A673 (cell line): ENCODE measurements around the gene SLC16A9. TPM values are rescaled to one million over a fixed set of nuclear protein-coding genes. Genes with fewer than 3 reads are reported as not detected.
"Not testable (repeated sequence)": the region's sequence is repeated elsewhere in the genome, so short reads cannot be mapped to it uniquely, and the experiment has no call there.

Experiments
- BruUV-seq: library from RNA; stranded (reverse); fragments of 400-500 nt; replicated peaks from 2 replicates; lab custom pipeline; 2021; lab: Mats Ljungman, UMichigan
- CTCF ChIA-PET: fragments of 300-600 bp; sonication (Branson Sonifier 250); formaldehyde crosslinking; loops from one replicate; lab custom pipeline; 2022; ENCODE audit warnings: antibody characterized with exemption; lab: Charles Lee
- POLR2A ChIA-PET: fragments of 300-600 bp; sonication (Branson Sonifier 250); formaldehyde crosslinking; loops from one replicate; lab custom pipeline; 2022; ENCODE audit warnings: antibody characterized with exemption; ENCODE audit not compliant: low non-redundant PET; lab: Charles Lee
- DNase-seq: peaks from one replicate; pipeline ENCODE4 v3.0.0-alpha.2; 2015; ENCODE audit warnings: low spot score
- H3K27ac ChIP-seq: fragments of 200-600 bp; sonication (generic); 2 replicates; pipeline ENCODE4 v1.5.1; 2016; ENCODE audit warnings: mixed run types, low read depth, mild to moderate bottlenecking, mixed read lengths, antibody characterized with exemption, low read length; ENCODE audit not compliant: poor library complexity, severe bottlenecking
- H3K27me3 ChIP-seq: fragments of 200-600 bp; sonication (generic); replicated peaks from 2 replicates; pipeline ENCODE4 v1.6.1; 2017; ENCODE audit warnings: mixed run types, low read depth, mild to moderate bottlenecking, mixed read lengths, antibody characterized with exemption, low read length; ENCODE audit not compliant: insufficient read depth, poor library complexity
- H3K36me3 ChIP-seq: fragments of 200-600 bp; sonication (generic); 2 replicates; pipeline ENCODE4 v1.6.1; 2016; ENCODE audit warnings: mixed run types, mild to moderate bottlenecking, mixed read lengths, antibody characterized with exemption, low read length; ENCODE audit not compliant: insufficient read depth, poor library complexity, severe bottlenecking
- H3K4me1 ChIP-seq: fragments of 200-600 bp; sonication (generic); 2 replicates; pipeline ENCODE4 v1.6.1; 2017; ENCODE audit warnings: mixed run types, mild to moderate bottlenecking, mixed read lengths, antibody characterized with exemption, low read length; ENCODE audit not compliant: insufficient read depth, poor library complexity, severe bottlenecking
- H3K4me3 ChIP-seq: fragments of 200-600 bp; sonication (generic); 2 replicates; pipeline ENCODE4 v1.5.1; 2016; ENCODE audit warnings: low read depth, mixed run types, mild to moderate bottlenecking, mixed read lengths, low read length; ENCODE audit not compliant: poor library complexity, severe bottlenecking
- H3K9me3 ChIP-seq: fragments of 200-600 bp; sonication (generic); 2 replicates; pipeline ENCODE4 v1.6.1; 2016; ENCODE audit warnings: mixed run types, low read depth, mild to moderate bottlenecking, mixed read lengths, antibody characterized with exemption, low read length; ENCODE audit not compliant: poor library complexity, severe bottlenecking
- CTCF ChIP-seq: fragments of 300-800, 200-600 bp; sonication (generic); conservative IDR thresholded peaks from 2 replicates; pipeline ENCODE4 v1.5.1; 2017; ENCODE audit warnings: low read depth, mild to moderate bottlenecking, antibody characterized with exemption, low read length, moderate library complexity, mixed read lengths
- EZH2 ChIP-seq: fragments of 200-600 bp; sonication (generic); IDR thresholded peaks from 2 replicates; pipeline ENCODE4 v1.6.1; 2017; ENCODE audit warnings: borderline replicate concordance, low read depth, mild to moderate bottlenecking, mixed read lengths, antibody characterized with exemption, low read length; ENCODE audit not compliant: poor library complexity, severe bottlenecking
- intact Hi-C: fragments of 100-400 bp; cut with micrococcal nuclease; formaldehyde crosslinking; loops from one replicate; pipeline ENCODE4 v1.10.0; 2022; ENCODE audit not compliant: unreplicated experiment
- total RNA-seq: library from RNA; stranded (reverse); gene quantifications from 2 replicates; pipeline ENCODE4 v1.2.3, GENCODE V29; 2021

Gene SLC16A9
- total RNA-seq, 1 experiment from 2014 or later, result 2.9 TPM

GRCh38 chr10:59649606-59650346 is 59.9 kb downstream of the SLC16A9 start:
- no peaks in the 10 kb centered on the region for H3K27me3 ChIP-seq
- H3K4me1 ChIP-seq, result peaks cover 13% of the 10 kb centered on the region
- no peak overlapping the region for H3K27ac ChIP-seq
- intact Hi-C loops, result no loop called here
- CTCF ChIA-PET, result no interaction called here
- H3K9me3 ChIP-seq, result peaks cover 8% of the 10 kb centered on the region
- no peak for TF ChIP-seq EZH2
- TF ChIP-seq CTCF, result no peak
- H3K36me3 ChIP-seq, result no peaks in the 10 kb centered on the region
- no peak overlapping the region for H3K4me3 ChIP-seq
- no TSS peak for BruUV-seq
- POLR2A ChIA-PET, result no interaction called here
- DNase-seq, result no peak

GRCh38 chr10:59648711-59649201 is 60.9 kb downstream of the SLC16A9 start:
- no TSS peak for BruUV-seq
- Histone ChIP-seq H3K36me3 (no peaks in the 10 kb centered on the region), H3K4me1 (peaks cover 13% of the 10 kb centered on the region), H3K27me3 (no peaks in the 10 kb centered on the region), H3K27ac (peak overlapping the region; percentile 63), H3K9me3 (peaks cover 9% of the 10 kb centered on the region), H3K4me3 (peak overlapping the region; percentile 18)
- POLR2A ChIA-PET, result no interaction called here
- CTCF ChIA-PET, result no interaction called here
- DNase-seq, result peak; percentile 73
- intact Hi-C loops, result no loop called here
- no peak for TF ChIP-seq CTCF
- no peak for TF ChIP-seq EZH2

GRCh38 chr10:59644841-59645240 is 64.8 kb downstream of the SLC16A9 start:
- Histone ChIP-seq H3K36me3 (no peaks in the 10 kb centered on the region), H3K27me3 (no peaks in the 10 kb centered on the region), H3K4me1 (peaks cover 13% of the 10 kb centered on the region), H3K27ac (no peak overlapping the region), H3K9me3 (peaks cover 9% of the 10 kb centered on the region), H3K4me3 (no peak overlapping the region)
- no peak for TF ChIP-seq EZH2
- TF ChIP-seq CTCF, result no peak
- CTCF ChIA-PET, result no interaction called here
- POLR2A ChIA-PET, result no interaction called here
- DNase-seq, result no peak
- BruUV-seq, result no TSS peak
- intact Hi-C loops, result no loop called here

GRCh38 chr10:59641688-59642087 is 68.0 kb downstream of the SLC16A9 start:
- H3K27ac ChIP-seq, intact Hi-C loops, POLR2A ChIA-PET, H3K36me3 ChIP-seq, H3K27me3 ChIP-seq, H3K4me3 ChIP-seq, CTCF ChIA-PET, BruUV-seq, H3K4me1 ChIP-seq, H3K9me3 ChIP-seq, DNase-seq: not testable (repeated sequence)
